Measurements from ENCODE around the gene NR5A1. TPM values are rescaled to one million over a fixed set of nuclear protein-coding genes. Genes with fewer than 3 reads are reported as not detected.

The NR5A1 gene
- total and polyA plus RNA-seq, 10 of the 15 experiments (the other 5 are each of a cell fraction or from before 2014, with no cell fraction given): 0.06 to 0.24 (median 0.08) TPM; not detected in 5

- Histone ChIP-seq H3K4me1 (ENCODE audit: control insufficient read depth, insufficient read depth, low read length) (0 out of 2 replicates have a peak, but pooled peaks cover 3% of the 10 kb centered on the region), H3K79me2 (ENCODE audit: control insufficient read depth, insufficient read depth, low read length) (no peaks in the 10 kb centered on the region), H3K4me2 (ENCODE audit: control insufficient read depth, insufficient read depth) (no peak overlapping the region), H3K36me3 (ENCODE audit: control insufficient read depth in 2 of 2, insufficient read depth in 2 of 2, low read length in 1 of 2) (no peaks in the 10 kb centered on the region), H3K27ac (ENCODE audit: control insufficient read depth, insufficient read depth) (no peak overlapping the region), H3K9me3 (replicated peaks; ENCODE audit: control insufficient read depth, insufficient read depth, low read length) (no peaks in the 10 kb centered on the region), H4K20me1 (ENCODE audit: control insufficient read depth, insufficient read depth) (no peaks in the 10 kb centered on the region), H3K27me3 (replicated peaks in 1 of 2; ENCODE audit: control insufficient read depth in 2 of 2, insufficient read depth in 2 of 2, low read length in 1 of 2) (peaks cover 9 to 10% of the 10 kb centered on the region in 2 experiments; a peak in 3 of 4 replicates), H3K4me3 (no peak overlapping the region), H3K9ac (ENCODE audit: control insufficient read depth, insufficient read depth, low read length) (no peak overlapping the region), H2AFZ (ENCODE audit: control insufficient read depth, low read depth, low read length) (no peak overlapping the region)
- ATAC-seq (no peak), FAIRE-seq (no peak), DNase-seq (ENCODE audit: low read depth, low spot score) (no peak)
- in situ Hi-C loops (cut with MboI) (no loop called here), intact Hi-C loops (cut with micrococcal nuclease; ENCODE audit: unreplicated experiment) (no loop called here)
- BruUV-seq (replicated peaks): no TSS peak
- ChIA-PET POLR2A (no interaction called here), RAD21 (ENCODE audit: unreplicated experiment) (no interaction called here), CTCF (no interaction called here), SMC1A (ENCODE audit: uncharacterized antibody, unreplicated experiment) (no interaction called here)
- WGBS (ENCODE audit: insufficient coverage, insufficient replicate concordance, low lambda C conversion rate, missing lambda C conversion rate): 70% methylated on average over 55 of the region's 69 CpGs
- TF ChIP-seq ZNF592 (IDR thresholded peaks at IDR 0.05): no peak
- TF ChIP-seq STAT3 (IDR thresholded peaks at IDR 0.05; ENCODE audit: low read depth, low read length): no peak
- TF ChIP-seq HDGF (IDR thresholded peaks at IDR 0.05): no peak
- no peak for TF ChIP-seq ZNF217 (IDR thresholded peaks at IDR 0.05)
- TF ChIP-seq FOXM1 (IDR thresholded peaks at IDR 0.05; ENCODE audit: low read depth, low read length): no peak
- no peak for TF ChIP-seq GATAD2B (conservative IDR thresholded peaks at IDR 0.05; ENCODE audit: low read depth)
- no peak for TF ChIP-seq TCF3 (IDR thresholded peaks at IDR 0.05; ENCODE audit: borderline replicate concordance, insufficient read depth, low read depth, low read length)
- TF ChIP-seq CBX3 (IDR thresholded peaks at IDR 0.05; ENCODE audit: borderline replicate concordance, low read depth): no peak
- no peak for TF ChIP-seq PML (IDR thresholded peaks at IDR 0.05; ENCODE audit: low read length)
- no peak for TF ChIP-seq ATF7 (IDR thresholded peaks at IDR 0.05; ENCODE audit: low read depth)
- TF ChIP-seq ZNF207 (IDR thresholded peaks at IDR 0.05; ENCODE audit: borderline replicate concordance): no peak
- TF ChIP-seq IKZF2 (IDR thresholded peaks at IDR 0.05): no peak
- no peak for TF ChIP-seq TCF12 (IDR thresholded peaks at IDR 0.05; ENCODE audit: low read depth, low read length)
- no peak for TF ChIP-seq RAD21 (IDR thresholded peaks at IDR 0.05; ENCODE audit: insufficient read depth, low read depth, low read length)
- no peak for TF ChIP-seq SREBF2 (IDR thresholded peaks at IDR 0.05; ENCODE audit: low read length)
- TF ChIP-seq RELB (IDR thresholded peaks at IDR 0.05; ENCODE audit: low read depth): no peak
- no peak for TF ChIP-seq ZZZ3 (IDR thresholded peaks at IDR 0.05; ENCODE audit: control insufficient read depth, insufficient read length, low read depth)
- TF ChIP-seq NFIC (IDR thresholded peaks at IDR 0.05; ENCODE audit: low read depth, low read length): no peak
- no peak for TF ChIP-seq CBX5 (IDR thresholded peaks at IDR 0.05; ENCODE audit: low read depth)
Observed at GRCh38 chr9:124505006-124505900, 1.9 kb downstream of the NR5A1 start.
